Stimulated activated CD4-positive, alpha-beta T cell treated with anti-CD3 and anti-CD28 coated beads, Interleukin-2, amount 100 ng/mL, for 4 hours (primary cell): ENCODE results near the gene GPR137.
"Not testable (repeated sequence)": the region's sequence is repeated elsewhere in the genome, so short reads cannot be mapped to it uniquely, and the experiment has no call there.

Experiments
- DNase-seq: peaks from one replicate; pipeline ENCODE4 v3.0.0-alpha.2; 2020; ENCODE audit warnings: low read depth

GPR137 gene

GRCh38 chr11:64304316-64305072 is 18.8 kb downstream of the GPR137 start:
- peak; percentile 87 for DNase-seq

GRCh38 chr11:64305075-64305690 is 19.5 kb downstream of the GPR137 start, which contains the start of gene ESRRA:
TSS of gene ESRRA (plus strand) at chr11:64305524. CDS start at chr11:64307180, 1,656 bp downstream.
- DNase-seq: peak; percentile 100

DNA sequence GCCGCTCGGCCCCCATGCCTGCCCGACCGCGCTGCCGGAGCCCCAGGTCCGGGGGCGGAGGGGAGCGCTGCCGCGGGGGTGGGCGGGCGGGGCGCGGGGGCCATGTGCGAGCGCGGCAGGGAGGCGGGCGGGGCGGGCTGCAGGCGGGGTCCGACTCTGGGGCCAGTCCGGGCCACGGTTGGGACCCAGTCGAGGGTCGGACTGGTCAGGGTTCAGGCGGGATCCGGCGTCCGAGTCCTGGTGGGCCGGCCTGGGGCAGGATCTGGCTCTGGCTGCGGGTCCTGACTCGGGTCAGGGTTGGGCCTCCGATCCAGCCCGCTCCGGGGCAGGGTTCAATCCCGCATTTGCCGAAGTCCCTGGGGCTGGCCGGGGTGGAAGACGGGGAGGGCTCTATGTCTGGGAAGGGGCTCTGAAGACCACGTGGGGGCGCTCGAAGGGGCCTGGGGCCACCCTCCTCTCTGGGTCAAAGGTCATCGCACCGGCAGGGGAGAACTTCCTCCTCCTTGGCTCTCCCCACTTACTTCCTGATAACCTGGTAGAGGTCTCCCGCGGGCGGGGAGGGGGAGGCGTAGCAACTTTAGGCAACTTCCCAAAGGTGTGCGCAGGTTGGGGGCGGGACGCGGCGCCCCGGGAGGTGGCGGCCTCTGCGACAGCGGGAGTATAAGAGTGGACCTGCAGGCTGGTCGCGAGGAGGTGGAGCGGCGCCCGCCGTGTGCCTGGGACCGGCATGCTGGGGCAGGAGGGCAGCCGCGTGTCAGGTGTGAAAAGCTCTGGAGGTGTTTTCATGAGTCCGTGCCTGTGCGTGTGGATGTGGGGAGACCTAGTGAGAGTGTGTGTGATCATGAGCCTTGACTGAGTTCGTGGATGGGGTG is 20.3 kb downstream of the GPR137 start:
- DNase-seq: peak; percentile 72

DNA sequence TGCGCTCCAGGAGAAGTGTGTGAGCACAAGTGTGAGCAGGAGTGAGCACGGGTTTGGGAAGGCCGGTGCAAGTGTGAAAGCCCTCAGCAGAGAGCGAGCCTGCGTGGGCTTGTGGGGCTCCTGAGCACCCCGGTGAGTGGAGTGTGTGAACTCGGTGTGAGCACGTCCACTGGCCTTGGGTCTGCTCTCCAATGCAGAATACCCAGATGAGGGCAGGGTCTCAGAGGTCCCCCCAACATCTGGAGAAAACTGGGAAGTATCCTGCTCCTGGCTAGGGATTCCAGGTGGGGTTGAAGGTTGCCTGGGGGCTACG is 20.9 kb downstream of the GPR137 start:
- DNase-seq: no peak

GRCh38 chr11:64306876-64307622 is 21.4 kb downstream of the GPR137 start:
- no peak for DNase-seq

DNA sequence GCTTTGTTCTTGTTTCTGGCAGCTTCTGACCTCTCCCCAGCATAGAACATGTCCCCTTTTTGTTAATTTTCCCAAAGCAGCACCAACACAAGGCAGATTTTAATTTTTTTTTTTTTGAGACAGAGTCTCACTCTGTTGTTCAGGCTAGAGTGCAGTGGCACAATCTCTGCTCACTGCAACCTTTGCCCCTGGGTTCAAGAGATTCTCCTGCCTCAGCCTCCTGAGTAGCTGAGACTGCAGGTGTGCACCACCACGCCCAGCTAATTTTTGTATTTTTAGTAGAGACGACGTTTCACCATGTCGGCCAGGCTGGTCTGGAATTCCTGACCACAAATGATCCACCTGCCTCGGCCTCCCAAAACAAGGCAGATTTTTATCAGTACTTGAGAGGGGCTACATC is 22.1 kb downstream of the GPR137 start:
- not testable (repeated sequence) for DNase-seq

DNA sequence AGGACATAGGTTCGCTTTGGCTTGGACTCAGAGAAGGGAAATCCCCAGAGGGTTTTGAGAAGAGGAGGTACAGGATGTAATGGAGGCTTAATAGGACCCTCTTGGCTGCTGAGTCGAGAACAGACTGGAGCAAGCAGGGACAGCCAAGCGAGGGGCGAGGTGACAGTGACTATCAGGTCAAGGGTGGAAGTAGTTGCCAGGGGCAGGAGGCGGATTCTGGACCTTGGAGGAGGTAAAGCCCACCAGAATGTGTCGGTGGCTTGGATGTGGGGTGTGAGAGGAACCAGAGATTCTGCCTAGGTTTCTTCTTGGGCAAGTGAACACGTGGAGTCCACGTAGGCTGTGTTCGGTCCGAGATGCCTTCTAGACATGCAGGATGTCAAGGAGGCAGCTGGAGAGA is 27.3 kb downstream of the GPR137 start:
- DNase-seq: no peak

GRCh38 chr11:64313491-64314145 is 28.0 kb downstream of the GPR137 start:
- no peak for DNase-seq

DNA sequence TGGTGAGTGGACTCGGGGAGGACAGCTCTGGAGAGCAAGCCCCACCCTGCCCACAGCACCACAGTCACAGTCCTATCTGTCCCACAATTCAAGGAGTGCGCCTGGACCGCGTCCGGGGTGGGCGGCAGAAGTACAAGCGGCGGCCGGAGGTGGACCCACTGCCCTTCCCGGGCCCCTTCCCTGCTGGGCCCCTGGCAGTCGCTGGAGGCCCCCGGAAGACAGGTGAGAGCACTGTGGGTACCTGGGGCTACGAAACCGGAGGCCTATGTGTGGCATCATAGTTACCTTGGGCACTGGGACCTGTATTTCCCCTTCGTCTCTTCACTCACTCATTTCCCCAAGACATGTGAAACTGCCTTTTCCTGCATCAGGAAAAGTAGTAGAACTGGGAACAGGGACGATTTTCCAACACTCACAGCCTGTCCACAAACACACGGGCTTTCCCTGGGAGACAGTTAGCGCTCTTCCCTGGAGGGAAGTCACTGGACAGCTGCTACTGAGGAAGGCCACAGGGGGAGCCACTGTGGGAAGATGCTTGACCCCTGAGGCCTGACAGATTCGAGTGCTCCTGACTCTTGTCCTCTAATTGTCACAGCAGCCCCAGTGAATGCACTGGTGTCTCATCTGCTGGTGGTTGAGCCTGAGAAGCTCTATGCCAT is 28.6 kb downstream of the GPR137 start:
- DNase-seq: no peak

- DNase-seq: no peak
These were observed 29.3 kb downstream of the GPR137 start for GRCh38 chr11:64314805-64315561.

DNA sequence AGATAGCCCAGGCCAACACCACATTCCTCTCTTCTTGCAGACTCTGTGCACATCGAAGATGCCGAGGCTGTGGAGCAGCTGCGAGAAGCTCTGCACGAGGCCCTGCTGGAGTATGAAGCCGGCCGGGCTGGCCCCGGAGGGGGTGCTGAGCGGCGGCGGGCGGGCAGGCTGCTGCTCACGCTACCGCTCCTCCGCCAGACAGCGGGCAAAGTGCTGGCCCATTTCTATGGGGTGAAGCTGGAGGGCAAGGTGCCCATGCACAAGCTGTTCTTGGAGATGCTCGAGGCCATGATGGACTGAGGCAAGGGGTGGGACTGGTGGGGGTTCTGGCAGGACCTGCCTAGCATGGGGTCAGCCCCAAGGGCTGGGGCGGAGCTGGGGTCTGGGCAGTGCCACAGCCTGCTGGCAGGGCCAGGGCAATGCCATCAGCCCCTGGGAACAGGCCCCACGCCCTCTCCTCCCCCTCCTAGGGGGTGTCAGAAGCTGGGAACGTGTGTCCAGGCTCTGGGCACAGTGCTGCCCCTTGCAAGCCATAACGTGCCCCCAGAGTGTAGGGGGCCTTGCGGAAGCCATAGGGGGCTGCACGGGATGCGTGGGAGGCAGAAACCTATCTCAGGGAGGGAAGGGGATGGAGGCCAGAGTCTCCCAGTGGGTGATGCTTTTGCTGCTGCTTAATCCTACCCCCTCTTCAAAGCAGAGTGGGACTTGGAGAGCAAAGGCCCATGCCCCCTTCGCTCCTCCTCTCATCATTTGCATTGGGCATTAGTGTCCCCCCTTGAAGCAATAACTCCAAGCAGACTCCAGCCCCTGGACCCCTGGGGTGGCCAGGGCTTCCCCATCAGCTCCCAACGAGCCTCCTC is 30.2 kb downstream of the GPR137 start:
- not testable (repeated sequence) for DNase-seq

DNA sequence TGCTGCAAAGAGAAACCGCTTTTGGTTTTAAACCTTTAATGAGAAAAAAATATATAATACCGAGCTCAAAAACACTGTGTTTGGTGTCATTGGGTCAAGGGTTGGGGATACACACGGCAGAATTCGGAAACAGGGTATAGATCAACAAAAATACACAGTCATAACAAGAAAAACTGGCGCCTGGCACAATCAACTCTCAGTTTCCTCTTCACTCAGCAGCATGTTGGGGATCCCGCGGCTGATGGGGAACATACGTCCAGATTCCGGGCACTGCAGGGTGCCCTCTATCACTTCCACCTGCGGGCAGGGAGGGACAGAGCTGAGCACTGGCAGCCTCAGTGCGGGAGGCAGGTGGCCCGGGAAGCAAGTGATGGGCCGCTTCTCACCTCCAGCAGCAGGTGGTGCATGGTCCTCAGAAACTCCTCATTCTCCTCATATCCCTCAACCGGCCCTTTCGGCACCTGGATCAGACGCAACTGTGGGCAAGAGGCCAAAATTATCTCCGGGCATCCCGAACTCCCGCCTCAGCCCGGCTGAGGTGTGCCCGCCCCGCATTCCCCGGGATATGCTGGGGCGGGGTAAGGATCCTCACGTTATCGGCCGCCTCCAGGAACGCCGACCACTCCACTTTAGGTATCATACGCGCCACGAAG is 31.1 kb downstream of the GPR137 start:
- no peak for DNase-seq

DNA sequence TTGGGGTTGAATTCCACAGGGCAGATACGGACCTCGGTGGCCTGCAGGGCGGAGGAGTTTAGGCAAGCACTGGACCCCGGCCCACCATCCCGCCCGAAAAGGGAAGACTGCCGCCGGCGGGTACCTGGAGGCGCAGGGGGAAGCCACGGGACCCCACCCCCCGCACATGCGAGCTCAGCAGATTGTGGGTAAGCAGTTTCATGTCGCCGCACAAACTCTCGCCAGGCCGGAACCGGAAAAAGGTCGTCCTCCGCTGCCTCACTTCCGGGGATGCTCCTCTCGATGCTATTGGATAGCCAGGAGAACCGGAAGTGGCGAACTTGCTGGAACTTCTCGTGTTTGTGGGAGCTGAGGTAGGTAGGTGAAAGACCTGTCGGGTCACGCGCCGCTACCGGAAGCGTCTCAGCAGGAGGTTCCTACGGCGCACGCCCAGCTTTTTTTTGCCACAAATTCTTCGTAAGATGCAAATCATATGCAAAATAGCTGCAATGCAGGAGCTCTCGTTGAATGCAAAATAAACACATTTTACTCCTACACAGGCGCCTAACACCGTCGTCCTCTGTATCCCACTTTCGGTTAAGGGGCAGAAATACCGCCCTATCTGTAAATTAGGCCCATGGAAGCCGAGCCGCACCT is 31.8 kb downstream of the GPR137 start, which contains the start of gene TRMT112:
Gene TRMT112, minus strand, starts transcription at position 235 of the 636 bp plus-strand sequence. Its CDS starts 33 bp downstream, at position 202.
- peak; percentile 95 for DNase-seq

DNA sequence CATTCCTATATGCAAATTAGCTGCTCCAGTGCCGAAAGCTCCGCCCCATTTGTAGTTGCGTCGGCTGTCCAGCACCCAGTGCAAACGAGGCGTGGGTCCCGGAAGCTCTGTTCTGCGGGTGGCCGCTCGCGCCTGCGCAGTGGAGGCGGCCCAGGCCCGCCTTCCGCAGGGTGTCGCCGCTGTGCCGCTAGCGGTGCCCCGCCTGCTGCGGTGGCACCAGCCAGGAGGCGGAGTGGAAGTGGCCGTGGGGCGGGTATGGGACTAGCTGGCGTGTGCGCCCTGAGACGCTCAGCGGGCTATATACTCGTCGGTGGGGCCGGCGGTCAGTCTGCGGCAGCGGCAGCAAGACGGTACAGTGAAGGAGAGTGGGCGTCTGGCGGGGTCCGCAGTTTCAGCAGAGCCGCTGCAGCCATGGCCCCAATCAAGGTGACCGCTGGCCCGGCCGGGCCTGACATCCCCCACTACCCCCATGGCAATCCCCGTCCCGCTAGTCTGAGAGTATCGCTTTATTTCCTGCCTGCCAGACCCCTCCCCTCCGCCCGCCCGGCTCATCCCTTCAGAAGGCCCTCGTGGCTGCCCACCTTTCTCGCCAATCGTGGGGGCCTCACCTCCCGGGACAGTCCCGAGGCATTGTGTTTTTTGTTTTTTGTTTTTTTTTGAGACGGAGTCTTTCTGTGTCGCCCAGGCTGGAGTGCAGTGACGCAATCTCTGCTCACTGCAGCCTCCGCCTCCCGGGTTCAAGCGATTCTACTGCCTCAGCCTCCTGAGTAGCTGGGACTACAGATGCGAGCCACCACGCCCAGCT is 32.5 kb downstream of the GPR137 start, which contains the start of gene PRDX5:
Gene PRDX5, plus strand, starts transcription at position 161 of the 805 bp plus-strand sequence. Its CDS starts 95 bp downstream, at position 256.
- DNase-seq: peak; percentile 90

DNA sequence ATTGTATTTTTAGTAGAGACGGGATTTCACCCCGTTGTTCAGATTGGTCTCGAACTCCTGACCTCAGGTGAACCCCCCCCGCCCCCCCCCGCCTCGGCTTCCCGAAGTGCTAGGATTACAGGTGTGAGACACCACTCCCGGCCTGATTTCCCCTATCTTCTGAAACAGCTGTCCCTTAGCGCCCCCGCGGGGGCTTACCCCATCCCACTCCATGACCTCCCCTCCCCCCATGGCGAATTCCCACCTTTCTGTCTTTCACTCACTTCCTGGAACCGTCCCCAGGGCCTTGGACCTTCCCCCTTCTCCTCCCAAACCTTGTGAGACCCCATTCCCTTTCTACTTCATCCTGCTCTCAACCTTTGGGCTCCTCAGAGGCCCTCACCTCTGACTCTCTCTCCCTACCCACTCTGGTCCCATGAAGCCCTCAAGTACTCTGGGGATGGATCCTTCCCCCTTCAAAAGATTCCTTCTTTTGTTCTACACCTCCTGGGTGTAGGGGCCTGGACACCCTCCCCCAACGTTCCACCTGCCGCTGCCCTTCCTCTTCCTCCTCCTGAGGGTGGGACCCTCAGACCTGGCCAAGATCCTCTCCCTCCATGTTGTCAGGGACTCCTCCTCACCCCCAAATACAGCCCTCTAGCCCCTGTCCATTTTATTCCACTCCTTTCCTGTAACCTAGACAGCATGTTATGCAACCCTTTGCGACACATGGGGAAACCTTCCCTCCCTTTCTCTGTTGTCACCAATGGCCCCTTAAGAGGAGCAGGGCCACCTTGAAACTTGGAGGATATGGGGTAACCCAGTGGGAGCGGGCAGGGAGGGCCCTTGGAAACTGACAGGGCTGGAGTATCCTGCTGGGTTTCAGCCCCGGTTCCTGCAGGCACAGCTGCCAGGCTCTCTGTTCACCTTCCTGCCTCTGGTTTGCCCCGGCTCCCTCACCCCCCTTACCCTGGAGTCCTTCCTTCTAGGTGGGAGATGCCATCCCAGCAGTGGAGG is 33.4 kb downstream of the GPR137 start:
- no peak for DNase-seq

DNA sequence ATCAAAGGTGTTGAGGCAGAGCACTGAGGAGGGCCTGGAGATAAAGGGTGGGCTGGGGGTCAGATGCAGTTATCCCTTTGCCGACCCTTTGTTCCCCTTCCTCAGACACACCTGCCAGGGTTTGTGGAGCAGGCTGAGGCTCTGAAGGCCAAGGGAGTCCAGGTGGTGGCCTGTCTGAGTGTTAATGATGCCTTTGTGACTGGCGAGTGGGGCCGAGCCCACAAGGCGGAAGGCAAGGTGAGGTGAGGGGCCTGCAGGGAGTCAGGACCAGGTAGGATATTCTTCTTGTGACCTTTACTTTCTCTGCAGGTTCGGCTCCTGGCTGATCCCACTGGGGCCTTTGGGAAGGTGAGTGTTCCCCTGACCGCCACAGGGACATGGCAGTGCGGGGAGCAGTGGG is 34.9 kb downstream of the GPR137 start:
- DNase-seq: no peak
